LNCaP clone FGC (cell line): Measurements from ENCODE around the gene ADAM22.

Experiments
- DNase-seq: peaks from one replicate; pipeline ENCODE4 v3.0.0-alpha.2; 2011; ENCODE audit warnings: low read depth
- H3K4me3 ChIP-seq: 2 replicates; pipeline ENCODE4 v1.5.1; 2011; ENCODE audit warnings: mild to moderate bottlenecking, low read depth, low read length, control low read depth
- TF ChIP-seq, protein P1 (sequence below): IDR thresholded peaks from 2 replicates; pipeline ENCODE4 v1.5.1; 2012; ENCODE audit warnings: mild to moderate bottlenecking; ENCODE audit not compliant: control insufficient read depth, insufficient read depth; ENCODE audit errors: extremely low read depth

ADAM22 gene

DNA sequence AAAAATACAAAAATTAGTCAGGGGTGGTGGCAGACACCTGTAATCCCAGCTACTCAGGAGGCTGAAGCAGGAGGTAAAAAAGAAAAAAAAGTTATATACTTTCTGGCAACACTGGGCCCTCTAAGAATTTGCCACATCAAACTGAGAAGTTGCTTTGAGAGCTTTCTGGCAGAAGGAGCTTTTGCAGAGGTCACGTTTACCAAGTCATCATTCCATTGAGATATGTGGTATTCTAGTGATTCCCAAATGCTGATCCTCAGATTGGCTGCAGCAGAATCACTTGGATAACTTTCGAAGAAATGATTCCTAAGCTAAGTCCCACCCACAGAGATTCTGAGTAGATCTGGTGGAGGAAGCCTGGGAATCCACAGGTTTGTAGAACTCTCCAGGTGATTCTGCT, 80.5 kb downstream of the ADAM22 start:
- DNase-seq = no peak
- TF ChIP-seq, protein P1, sequence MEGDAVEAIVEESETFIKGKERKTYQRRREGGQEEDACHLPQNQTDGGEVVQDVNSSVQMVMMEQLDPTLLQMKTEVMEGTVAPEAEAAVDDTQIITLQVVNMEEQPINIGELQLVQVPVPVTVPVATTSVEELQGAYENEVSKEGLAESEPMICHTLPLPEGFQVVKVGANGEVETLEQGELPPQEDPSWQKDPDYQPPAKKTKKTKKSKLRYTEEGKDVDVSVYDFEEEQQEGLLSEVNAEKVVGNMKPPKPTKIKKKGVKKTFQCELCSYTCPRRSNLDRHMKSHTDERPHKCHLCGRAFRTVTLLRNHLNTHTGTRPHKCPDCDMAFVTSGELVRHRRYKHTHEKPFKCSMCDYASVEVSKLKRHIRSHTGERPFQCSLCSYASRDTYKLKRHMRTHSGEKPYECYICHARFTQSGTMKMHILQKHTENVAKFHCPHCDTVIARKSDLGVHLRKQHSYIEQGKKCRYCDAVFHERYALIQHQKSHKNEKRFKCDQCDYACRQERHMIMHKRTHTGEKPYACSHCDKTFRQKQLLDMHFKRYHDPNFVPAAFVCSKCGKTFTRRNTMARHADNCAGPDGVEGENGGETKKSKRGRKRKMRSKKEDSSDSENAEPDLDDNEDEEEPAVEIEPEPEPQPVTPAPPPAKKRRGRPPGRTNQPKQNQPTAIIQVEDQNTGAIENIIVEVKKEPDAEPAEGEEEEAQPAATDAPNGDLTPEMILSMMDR = no peak
- H3K4me3 ChIP-seq = no peak overlapping the region

DNA sequence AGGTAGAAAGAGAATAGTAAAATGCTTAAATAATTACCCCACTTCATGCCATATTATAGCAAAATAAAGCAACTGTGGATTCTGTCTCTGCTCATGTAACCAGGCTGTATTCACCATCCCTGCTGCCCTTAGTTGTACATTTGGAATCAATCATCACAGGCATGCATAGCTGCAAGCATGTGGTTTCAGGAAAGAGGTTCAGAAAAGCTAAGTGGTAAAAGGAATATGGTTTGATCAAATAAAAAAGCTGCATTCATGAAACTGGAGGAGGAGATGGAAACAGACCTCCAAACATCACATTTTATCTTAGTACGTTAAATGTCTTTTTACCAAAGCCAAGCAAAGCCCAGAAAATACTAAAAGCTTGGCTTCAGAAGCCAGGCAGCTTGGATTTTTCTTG, 81.3 kb downstream of the ADAM22 start:
- TF ChIP-seq, protein P1 = no peak
- DNase-seq = no peak
- no peak overlapping the region for H3K4me3 ChIP-seq

DNA sequence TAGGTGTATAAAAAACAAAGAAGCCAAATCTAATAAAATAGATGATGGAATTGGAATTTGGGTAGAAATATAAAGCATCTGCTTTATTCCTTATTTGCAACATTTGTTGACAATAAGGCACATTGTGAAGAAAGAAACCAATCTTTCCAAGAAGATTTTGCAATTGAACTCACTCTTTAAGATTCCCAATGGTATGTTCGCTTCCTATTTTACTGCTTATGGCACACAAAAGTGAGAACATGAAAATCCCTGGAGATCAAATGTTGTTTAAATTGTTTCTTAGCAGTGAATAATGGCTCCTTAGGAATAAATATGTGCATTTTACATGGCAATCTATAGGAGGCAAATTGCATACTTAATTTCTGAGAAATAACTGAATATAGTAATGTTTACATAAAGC, 84.5 kb downstream of the ADAM22 start:
- no peak overlapping the region for H3K4me3 ChIP-seq
- no peak for DNase-seq
- TF ChIP-seq, protein P1 = no peak

DNA sequence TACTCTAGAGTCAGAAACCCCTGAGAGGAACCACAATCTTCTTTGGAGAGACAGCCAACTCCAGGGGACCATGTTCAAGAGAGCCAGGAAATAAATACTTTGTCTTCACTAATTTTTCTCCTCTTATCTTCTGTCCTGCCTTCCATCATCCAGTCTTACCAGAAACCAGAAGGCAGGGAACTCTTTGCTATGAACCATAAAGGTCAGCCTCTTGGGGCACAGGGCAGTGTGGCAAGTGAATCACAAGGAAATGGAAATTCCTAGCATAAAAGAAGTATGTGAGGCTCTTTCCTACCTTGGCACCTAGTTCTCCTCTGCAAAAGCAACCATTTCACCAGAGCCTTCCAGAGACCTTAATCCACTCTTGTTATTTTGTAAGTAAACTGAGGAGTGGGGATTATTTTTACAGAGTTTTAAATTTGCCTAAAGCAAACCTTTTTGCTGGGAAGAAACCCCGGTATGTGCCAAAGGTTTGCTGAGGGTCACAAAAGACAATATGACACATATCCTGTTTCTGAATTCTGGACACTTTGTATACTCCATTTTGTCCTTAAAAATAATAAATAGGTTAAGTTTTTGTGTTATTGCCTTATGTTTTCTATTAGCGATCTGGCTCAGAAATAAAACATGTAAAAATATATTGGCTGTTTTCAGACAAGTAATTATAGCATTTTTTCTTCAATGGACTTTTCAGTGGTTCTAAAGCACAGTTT, 87.1 kb downstream of the ADAM22 start:
- no peak overlapping the region for H3K4me3 ChIP-seq
- TF ChIP-seq, protein P1 = no peak
- DNase-seq = no peak

DNA sequence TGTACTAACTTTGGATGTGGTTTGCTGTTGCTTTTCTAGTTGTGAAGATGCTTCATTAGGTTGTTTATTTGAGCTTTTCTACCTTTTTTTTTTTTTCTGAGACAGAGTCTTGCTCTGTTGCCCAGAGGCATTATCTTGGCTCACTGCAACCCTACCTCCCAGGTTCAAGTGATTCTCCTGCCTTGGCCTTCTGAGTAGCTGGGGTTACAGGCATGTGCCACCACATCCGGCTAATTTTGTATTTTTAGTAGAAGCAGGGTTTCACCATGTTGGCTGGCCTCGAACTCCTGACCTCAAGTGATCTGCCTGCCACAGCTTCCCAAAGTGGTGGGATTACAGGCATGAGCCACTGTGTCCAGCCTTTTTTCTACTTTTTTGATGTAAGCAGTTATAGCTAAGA, 93.7 kb downstream of the ADAM22 start:
- no peak for DNase-seq
- no peak overlapping the region for H3K4me3 ChIP-seq
- TF ChIP-seq, protein P1 = no peak

DNA sequence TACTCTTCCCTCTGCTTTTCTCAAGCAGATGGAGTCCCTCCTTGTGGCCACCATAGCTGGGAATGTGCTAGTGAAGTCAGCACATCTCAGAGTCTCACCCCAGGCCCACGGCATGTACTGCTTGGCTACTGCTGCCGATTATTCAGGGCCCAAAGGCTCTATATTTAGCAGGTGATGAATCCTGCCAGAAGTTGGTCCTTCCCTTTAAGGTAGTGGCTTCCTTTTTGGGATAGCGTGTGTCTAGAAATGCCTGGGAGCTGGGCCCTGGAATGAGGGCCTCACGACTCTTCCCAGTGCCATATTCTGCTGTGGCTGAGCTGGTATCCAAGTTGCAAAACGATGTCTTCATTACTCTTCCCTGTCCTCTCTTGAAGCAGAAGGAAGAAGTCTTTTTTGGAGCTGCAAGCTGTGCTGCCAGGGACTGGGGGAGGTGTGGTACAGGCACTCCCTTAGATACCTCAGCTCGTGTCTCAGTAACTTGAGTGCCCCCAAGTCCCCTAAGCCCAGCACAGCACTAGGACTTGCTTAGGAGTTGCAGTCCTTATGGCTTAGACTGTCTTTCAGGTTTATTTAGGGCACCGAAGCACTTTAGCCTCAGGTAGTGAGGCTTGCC, 100.1 kb downstream of the ADAM22 start:
- no peak overlapping the region for H3K4me3 ChIP-seq
- TF ChIP-seq, protein P1 = no peak
- DNase-seq = no peak

DNA sequence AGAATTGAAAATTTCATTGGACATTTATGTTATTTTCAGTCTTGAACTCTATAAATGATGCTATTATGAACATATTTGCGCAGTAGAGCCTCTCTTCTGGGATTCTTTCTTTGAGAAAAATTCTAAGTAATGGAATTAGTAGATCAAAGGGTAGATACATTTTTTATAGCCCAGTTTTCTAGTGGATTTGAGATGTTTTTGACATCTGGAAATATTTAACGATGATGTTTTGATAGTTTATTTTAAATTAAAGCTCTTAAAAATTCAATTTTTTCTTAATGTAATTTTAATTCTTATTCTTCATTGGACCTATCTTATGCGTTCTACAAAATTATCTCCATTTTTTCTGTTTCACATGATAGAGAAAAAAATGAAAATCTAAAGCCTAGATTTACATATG, 103.0 kb downstream of the ADAM22 start:
- no peak overlapping the region for H3K4me3 ChIP-seq
- no peak for DNase-seq
- TF ChIP-seq, protein P1 = no peak
